ENCODE data around the gene LRRC71. TPM values are rescaled to one million over a fixed set of nuclear protein-coding genes. Genes with fewer than 3 reads are reported as not detected.

LRRC71 gene
- total RNA-seq, 1 experiment from 2014 or later = 0.22 TPM

DNA sequence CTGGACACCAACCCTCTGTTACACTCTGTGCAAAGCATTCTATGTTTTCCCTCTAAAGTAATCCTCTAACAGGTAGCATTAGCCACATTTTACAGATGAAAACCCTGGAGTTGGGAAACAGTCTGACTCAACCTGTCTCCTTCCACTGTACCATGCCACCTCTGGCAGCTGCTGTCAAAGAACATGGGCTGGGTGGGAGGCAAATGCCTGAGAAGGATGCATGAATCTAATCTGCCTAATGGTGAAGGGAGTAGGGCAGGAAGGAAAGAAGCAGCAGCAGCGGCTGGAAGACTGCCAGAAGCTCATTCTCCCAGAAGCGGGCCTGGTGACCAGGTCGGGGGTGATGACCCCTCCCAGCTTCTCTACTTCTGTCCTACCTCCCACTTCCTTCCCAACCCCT, 21.7 kb downstream of the LRRC71 start:
- ChIA-PET POLR2A (no interaction called here), CTCF (no interaction called here)
- Mint-ChIP-seq H3K4me1 (no peaks in the 10 kb centered on the region), H3K27me3 (ENCODE audit: low read depth) (no peaks in the 10 kb centered on the region), H3K36me3 (peaks cover 67% of the 10 kb centered on the region), H3K9me3 (no peaks in the 10 kb centered on the region), H3K4me3 (no peak overlapping the region), H3K27ac (no peak overlapping the region)
- ATAC-seq (no peak), DNase-seq (ENCODE audit: low spot score) (no peak)
- TF ChIP-seq TP53 (CRISPR knock-in tag; IDR thresholded peaks at IDR 0.05) (no peak), PRRX2 (CRISPR knock-in tag; IDR thresholded peaks at IDR 0.05) (no peak)

DNA sequence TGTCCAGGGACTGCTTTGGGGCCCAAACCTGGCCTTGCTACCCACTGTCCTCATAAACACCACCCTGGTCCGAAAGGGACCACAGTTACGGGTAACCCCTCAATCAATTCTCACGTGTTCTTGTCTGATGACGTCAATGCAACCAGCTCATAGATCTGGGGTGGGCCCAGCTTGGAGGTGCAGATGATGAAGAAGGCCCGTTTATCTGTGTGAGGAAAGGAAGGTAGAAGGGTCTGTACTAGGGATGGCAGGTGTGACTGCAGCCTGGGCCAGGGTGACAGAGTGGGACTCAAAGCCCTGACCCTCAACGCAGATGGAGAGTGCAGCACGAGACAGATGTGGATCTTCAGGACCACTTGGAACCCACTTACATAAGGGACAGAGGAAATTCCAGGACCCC, 22.1 kb downstream of the LRRC71 start:
- H3K4me3 Mint-ChIP-seq = no peak overlapping the region
- CTCF ChIA-PET = no interaction called here
- H3K36me3 Mint-ChIP-seq = peaks cover 69% of the 10 kb centered on the region
- no peaks in the 10 kb centered on the region for H3K4me1 Mint-ChIP-seq
- TF ChIP-seq, protein P1, sequence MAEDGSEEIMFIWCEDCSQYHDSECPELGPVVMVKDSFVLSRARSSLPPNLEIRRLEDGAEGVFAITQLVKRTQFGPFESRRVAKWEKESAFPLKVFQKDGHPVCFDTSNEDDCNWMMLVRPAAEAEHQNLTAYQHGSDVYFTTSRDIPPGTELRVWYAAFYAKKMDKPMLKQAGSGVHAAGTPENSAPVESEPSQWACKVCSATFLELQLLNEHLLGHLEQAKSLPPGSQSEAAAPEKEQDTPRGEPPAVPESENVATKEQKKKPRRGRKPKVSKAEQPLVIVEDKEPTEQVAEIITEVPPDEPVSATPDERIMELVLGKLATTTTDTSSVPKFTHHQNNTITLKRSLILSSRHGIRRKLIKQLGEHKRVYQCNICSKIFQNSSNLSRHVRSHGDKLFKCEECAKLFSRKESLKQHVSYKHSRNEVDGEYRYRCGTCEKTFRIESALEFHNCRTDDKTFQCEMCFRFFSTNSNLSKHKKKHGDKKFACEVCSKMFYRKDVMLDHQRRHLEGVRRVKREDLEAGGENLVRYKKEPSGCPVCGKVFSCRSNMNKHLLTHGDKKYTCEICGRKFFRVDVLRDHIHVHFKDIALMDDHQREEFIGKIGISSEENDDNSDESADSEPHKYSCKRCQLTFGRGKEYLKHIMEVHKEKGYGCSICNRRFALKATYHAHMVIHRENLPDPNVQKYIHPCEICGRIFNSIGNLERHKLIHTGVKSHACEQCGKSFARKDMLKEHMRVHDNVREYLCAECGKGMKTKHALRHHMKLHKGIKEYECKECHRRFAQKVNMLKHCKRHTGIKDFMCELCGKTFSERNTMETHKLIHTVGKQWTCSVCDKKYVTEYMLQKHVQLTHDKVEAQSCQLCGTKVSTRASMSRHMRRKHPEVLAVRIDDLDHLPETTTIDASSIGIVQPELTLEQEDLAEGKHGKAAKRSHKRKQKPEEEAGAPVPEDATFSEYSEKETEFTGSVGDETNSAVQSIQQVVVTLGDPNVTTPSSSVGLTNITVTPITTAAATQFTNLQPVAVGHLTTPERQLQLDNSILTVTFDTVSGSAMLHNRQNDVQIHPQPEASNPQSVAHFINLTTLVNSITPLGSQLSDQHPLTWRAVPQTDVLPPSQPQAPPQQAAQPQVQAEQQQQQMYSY (CRISPR knock-in tag; IDR thresholded peaks at IDR 0.05) = no peak
- TF ChIP-seq RORB (CRISPR knock-in tag; IDR thresholded peaks at IDR 0.05) = no peak
- no peaks in the 10 kb centered on the region for H3K9me3 Mint-ChIP-seq
- no peak overlapping the region for H3K27ac Mint-ChIP-seq
- H3K27me3 Mint-ChIP-seq (ENCODE audit: low read depth) = no peaks in the 10 kb centered on the region
- POLR2A ChIA-PET = no interaction called here
- DNase-seq (ENCODE audit: low spot score) (no peak), ATAC-seq (no peak)

DNA sequence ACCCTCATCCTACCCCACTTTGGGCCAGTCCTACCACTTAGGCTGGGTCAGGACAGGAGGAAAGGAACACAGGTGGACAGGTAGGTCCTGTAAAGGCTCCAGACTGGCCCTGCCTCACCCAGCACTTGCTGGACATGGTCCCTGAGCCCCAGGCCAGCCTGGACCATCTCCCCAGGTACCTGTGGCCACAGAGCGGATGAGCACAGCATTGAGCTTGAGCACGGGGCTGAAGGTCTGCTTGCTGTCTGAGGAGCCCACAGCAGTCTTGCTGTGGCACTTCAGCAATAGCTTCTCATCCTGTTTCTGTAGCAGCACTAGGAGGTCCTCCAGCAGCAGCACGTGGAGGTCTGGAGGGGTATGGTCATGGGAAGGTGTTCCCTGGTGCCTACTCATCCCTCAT, 23.3 kb downstream of the LRRC71 start:
- Mint-ChIP-seq H3K4me3 (no peak overlapping the region), H3K4me1 (no peaks in the 10 kb centered on the region), H3K27me3 (ENCODE audit: low read depth) (no peaks in the 10 kb centered on the region), H3K9me3 (no peaks in the 10 kb centered on the region), H3K36me3 (peaks cover 74% of the 10 kb centered on the region), H3K27ac (no peak overlapping the region)
- TF ChIP-seq ZNF138 (CRISPR knock-in tag; conservative IDR thresholded peaks at IDR 0.05) = no peak
- TF ChIP-seq, protein P2, sequence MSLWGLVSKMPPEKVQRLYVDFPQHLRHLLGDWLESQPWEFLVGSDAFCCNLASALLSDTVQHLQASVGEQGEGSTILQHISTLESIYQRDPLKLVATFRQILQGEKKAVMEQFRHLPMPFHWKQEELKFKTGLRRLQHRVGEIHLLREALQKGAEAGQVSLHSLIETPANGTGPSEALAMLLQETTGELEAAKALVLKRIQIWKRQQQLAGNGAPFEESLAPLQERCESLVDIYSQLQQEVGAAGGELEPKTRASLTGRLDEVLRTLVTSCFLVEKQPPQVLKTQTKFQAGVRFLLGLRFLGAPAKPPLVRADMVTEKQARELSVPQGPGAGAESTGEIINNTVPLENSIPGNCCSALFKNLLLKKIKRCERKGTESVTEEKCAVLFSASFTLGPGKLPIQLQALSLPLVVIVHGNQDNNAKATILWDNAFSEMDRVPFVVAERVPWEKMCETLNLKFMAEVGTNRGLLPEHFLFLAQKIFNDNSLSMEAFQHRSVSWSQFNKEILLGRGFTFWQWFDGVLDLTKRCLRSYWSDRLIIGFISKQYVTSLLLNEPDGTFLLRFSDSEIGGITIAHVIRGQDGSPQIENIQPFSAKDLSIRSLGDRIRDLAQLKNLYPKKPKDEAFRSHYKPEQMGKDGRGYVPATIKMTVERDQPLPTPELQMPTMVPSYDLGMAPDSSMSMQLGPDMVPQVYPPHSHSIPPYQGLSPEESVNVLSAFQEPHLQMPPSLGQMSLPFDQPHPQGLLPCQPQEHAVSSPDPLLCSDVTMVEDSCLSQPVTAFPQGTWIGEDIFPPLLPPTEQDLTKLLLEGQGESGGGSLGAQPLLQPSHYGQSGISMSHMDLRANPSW (CRISPR knock-in tag; conservative IDR thresholded peaks at IDR 0.05; ENCODE audit: low read depth) = no peak
- TF ChIP-seq, protein P3, sequence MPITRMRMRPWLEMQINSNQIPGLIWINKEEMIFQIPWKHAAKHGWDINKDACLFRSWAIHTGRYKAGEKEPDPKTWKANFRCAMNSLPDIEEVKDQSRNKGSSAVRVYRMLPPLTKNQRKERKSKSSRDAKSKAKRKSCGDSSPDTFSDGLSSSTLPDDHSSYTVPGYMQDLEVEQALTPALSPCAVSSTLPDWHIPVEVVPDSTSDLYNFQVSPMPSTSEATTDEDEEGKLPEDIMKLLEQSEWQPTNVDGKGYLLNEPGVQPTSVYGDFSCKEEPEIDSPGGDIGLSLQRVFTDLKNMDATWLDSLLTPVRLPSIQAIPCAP (CRISPR knock-in tag; IDR thresholded peaks at IDR 0.05) = no peak
- no peak for TF ChIP-seq CBFB (CRISPR knock-in tag; IDR thresholded peaks at IDR 0.05; ENCODE audit: low read depth)
- TF ChIP-seq ZNF232 (CRISPR knock-in tag; IDR thresholded peaks at IDR 0.05) = no peak
- TF ChIP-seq, protein P4, sequence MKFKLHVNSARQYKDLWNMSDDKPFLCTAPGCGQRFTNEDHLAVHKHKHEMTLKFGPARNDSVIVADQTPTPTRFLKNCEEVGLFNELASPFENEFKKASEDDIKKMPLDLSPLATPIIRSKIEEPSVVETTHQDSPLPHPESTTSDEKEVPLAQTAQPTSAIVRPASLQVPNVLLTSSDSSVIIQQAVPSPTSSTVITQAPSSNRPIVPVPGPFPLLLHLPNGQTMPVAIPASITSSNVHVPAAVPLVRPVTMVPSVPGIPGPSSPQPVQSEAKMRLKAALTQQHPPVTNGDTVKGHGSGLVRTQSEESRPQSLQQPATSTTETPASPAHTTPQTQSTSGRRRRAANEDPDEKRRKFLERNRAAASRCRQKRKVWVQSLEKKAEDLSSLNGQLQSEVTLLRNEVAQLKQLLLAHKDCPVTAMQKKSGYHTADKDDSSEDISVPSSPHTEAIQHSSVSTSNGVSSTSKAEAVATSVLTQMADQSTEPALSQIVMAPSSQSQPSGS (CRISPR knock-in tag; IDR thresholded peaks at IDR 0.05; ENCODE audit: borderline replicate concordance, low read depth) = no peak
- TF ChIP-seq, protein P5, sequence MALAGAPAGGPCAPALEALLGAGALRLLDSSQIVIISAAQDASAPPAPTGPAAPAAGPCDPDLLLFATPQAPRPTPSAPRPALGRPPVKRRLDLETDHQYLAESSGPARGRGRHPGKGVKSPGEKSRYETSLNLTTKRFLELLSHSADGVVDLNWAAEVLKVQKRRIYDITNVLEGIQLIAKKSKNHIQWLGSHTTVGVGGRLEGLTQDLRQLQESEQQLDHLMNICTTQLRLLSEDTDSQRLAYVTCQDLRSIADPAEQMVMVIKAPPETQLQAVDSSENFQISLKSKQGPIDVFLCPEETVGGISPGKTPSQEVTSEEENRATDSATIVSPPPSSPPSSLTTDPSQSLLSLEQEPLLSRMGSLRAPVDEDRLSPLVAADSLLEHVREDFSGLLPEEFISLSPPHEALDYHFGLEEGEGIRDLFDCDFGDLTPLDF (CRISPR knock-in tag; IDR thresholded peaks at IDR 0.05) = no peak
- no peak for TF ChIP-seq SOX15 (CRISPR knock-in tag; IDR thresholded peaks at IDR 0.05)
- TF ChIP-seq IRF2 (CRISPR knock-in tag; IDR thresholded peaks at IDR 0.05; ENCODE audit: borderline replicate concordance, low read depth) = no peak
- no peak for TF ChIP-seq RORB (CRISPR knock-in tag; IDR thresholded peaks at IDR 0.05)
- no peak for ATAC-seq
- ChIA-PET CTCF (interaction anchor here (0.7 to 1.3 kb wide), 2 partner anchors 16 to 146 kb away, joined by 3 read pairs; no protein-coding TSS in a partner anchor), POLR2A (no interaction called here)
- DNase-seq (ENCODE audit: low spot score) = no peak
